NOMO-1 treated with dmso at 0.1 percent for 144 hours (cell line): ENCODE data around the gene LRIT2.

ENCODE experiments used
- DNase-seq: peaks from one replicate; lab custom pipeline; 2025; ENCODE audit not compliant: unreplicated experiment; lab: John Stamatoyannopoulos, UW

The LRIT2 gene

DNA sequence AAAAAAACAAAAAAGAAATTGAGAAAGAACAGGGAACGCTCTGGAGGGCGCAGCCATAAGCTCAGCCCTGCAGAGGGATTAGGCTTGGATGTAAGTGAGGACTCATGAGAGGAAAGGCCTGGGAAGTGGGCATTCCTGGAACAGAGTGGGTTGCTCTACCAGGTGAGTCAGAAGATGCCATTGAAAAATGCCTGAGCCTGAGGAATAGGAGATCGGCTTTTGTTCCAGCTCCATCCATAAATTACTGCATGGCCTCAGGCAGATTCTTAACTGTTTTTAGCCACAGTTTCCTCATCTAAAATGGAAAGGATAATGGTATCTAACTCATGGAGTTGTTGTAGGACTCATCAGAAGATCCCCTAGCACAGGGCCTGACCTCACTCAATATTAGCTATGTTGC, 18.4 kb upstream of the LRIT2 start:
- DNase-seq, result no peak

DNA sequence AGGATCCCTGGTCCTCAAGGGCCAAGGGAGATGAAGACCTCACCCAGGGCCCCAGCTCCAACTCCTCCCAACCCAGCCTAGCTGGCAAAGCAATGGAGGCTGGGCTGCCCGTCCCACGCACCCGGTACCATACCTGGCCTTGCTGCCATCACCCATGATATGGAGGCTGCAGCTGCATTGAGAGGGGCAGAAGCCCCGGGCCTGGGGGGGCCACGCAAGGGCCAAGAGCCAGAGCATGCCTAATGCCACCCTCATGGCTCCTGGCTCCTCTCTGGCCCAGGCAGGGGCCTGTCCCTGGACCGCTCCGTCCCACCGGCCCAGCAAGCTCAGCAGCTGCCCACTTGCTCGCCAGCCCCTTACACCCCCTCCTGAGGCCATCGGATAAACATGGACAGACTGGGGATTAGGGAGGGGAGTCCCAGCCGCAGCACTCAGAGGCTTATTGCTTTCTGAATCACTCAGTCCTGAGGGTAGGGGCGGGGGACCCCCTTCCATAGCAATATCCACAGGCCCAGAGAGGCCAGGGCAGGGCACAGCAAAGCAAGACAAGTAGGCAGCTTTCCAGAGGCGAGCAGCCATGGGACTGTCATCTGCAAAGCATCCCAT, 15.9 kb upstream of the LRIT2 start, which contains the start of gene LRIT1:
Gene LRIT1 (minus strand): TSS at position 362 of the 606 bp plus-strand sequence. CDS start 107 bp downstream, at position 255.
- no peak for DNase-seq

DNA sequence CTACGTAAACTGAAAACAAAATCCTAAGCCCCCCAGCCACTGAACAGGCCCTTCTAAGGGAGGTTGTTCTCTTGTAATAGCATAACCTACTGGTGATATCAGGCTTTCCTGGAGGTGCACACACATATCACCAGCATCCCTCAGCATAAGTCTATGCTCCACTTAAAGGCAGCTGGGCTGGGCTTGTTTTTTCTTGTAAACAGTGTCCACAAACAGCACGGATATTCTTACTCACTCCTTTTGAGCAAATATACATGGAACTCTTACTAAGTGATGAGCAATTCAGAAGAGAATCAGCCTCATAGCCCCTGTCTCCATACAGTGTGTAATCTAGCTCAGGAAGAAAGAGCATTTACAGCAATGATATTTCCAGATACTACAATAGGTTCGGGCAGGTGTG, 13.6 kb upstream of the LRIT2 start:
- no peak for DNase-seq

- DNase-seq, result no peak
Measured at GRCh38 chr10:84237199-84238051, 12.1 kb upstream of the LRIT2 start.

GRCh38 chr10:84236807-84237198, 11.5 kb upstream of the LRIT2 start:
- DNase-seq, result no peak

DNA sequence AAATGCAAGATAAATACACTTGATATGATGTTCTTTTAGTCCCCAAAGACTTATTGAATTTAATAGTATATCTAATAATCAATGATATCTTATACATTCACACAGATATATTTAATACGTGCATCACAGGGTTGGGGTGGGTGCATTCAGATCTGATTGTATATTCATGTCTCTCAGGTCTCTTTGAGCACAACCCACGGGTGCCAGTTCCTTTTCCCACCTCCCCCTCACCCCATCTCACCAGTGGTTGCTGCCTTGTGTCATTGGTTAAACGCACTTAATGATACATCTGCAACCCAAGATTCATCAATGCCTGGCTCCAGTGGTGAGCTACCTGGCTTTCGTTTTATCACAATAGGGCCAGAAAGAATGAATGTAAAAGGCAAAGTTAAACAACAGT, 9.8 kb upstream of the LRIT2 start:
- DNase-seq, result no peak

- no peak for DNase-seq
Measured at GRCh38 chr10:84234479-84234878, 9.1 kb upstream of the LRIT2 start.

DNA sequence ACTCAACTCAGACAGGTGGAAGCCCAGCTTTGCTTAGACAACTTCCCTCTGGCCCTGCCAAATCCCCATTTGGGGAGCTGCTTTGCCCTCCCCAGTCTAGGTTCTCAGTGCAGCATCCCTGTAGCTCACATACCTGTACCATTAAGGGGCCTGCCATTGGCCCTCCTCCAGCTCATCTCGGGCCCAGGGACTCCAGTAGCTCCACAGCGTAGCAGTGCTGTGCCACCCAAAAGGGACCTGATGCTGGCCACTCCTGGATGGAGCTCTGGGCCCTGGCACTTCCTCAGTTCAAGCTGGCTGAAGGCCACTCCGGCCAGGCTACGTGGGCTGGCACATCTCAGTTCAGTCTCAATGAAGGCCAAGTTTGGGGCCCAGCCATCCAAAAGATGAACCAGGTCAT, 8.6 kb upstream of the LRIT2 start:
- no peak for DNase-seq

GRCh38 chr10:84232376-84232775, 7.0 kb upstream of the LRIT2 start:
- DNase-seq, result no peak

GRCh38 chr10:84230359-84230758, 5.0 kb upstream of the LRIT2 start:
- DNase-seq, result no peak

DNA sequence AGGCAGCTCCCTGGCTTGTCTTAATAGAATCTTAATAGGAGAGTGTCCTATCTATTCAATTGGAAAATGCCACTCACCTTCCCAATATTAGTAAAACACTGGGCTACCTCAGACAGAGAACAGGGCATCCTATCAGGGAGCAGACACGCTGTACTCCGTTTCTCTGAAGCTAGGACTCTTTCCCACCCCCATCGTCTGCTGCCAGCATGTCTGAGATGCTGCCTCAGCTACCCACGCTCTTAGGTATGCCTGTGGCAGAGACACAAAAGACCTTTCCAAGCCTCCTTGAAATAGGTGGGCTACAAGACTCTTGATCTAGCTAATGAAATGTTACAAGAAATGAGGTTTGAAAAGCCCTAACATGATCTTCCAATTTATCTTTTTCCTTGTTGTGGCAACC, 2.5 kb upstream of the LRIT2 start:
- DNase-seq, result no peak

- no peak for DNase-seq
Measured at GRCh38 chr10:84226616-84227015, 1.3 kb upstream of the LRIT2 start.

DNA sequence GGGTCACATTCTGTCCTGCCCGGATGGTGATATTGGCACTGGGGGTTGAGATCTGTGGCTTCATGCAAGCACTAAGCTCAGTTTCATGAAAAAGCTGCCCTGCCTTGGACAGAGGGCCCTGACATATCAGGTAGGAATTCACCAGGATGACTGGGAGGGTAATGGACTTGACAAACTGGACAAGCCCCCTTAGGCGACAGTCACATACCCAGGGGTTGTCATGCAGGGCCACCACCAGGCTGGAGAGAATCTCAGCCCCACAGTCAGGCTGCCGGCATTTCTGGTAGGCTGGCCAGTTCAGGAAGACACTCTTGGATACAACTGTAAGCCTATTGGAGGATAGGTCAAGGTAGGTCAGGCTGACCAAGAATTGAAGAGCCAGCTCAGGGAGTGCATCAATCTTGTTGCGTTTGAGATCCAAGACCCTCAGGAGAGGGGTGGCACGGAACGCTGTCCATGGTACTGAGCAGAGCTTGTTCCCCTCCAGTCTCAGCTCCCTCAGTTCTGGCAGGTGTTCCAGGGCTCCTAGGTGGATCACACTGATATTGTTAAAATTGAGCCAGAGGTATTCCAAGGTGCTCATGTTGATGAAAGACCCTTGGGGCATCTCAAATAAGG, 824 bp downstream of the LRIT2 start:
- DNase-seq, result no peak

DNA sequence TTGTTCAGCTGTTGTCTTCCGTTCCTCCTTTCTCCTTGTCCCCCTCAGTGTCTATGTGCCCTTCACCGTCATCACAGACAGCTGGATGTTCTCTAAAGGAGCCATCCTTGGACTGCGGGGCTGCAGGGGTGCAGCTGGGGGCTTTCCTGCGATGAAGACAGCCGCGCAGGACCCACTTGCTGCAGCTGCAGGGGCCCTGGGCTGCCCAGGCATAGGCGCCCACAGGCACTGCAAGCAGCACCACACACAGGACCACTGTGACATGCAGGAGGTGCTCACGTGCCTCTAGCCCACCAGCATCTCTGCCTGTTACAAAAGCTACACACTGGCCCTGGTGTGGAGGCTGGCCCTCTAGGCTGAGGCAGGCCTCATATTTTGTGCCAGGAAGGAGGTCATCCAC, 3.4 kb downstream of the LRIT2 start:
- DNase-seq, result no peak

GRCh38 chr10:84217746-84218145, 7.6 kb downstream of the LRIT2 start:
- no peak for DNase-seq

GRCh38 chr10:84216834-84217233, 8.5 kb downstream of the LRIT2 start:
- no peak for DNase-seq

DNA sequence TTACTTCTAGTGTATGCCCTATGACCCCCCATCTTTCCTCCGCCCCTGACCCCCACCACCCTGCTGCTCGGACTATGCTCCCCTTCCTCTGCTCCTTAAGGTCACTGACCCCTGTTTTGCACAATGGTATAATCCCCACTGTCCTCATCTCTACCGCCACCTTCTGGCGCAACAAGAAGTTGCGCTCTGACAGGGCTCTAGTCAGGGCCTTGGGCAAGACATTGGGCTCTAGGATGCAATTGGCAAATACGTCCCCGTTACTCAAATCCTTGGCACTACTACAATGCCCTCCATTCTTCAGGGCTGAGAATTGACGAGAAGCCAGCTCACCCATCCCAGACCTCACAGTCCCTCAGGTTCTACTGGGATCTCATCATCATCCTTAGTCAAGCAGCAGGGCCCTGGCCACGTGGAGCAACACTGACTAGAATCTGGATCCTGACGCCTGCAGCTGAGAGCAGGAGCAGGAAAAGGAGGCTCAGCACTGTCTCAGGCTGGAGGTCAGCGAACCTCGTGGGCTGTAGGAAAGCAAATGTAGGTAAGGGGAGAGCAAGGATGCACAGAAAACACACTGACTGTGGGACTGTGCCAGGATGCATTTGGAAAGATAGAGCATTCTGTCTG, 10.6 kb downstream of the LRIT2 start:
- peak; percentile 2 for DNase-seq

- DNase-seq, result no peak
Measured at GRCh38 chr10:84214046-84214572, 11.2 kb downstream of the LRIT2 start.

DNA sequence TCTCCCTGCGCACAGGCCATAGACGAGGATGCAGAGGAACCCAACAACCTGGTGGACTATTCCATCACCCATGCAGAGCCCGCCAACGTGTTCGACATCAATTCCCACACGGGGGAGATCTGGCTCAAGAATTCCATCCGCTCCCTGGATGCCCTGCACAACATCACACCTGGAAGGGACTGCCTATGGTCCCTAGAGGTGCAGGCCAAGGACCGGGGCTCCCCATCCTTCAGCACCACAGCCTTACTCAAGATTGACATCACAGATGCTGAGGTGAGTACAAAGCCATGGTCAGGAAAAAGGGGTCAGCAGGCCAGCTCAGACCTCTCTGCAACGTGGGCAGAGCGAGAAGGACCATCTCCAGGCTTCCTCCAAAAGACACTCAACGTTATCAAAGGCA, 12.3 kb downstream of the LRIT2 start:
- DNase-seq, result no peak

DNA sequence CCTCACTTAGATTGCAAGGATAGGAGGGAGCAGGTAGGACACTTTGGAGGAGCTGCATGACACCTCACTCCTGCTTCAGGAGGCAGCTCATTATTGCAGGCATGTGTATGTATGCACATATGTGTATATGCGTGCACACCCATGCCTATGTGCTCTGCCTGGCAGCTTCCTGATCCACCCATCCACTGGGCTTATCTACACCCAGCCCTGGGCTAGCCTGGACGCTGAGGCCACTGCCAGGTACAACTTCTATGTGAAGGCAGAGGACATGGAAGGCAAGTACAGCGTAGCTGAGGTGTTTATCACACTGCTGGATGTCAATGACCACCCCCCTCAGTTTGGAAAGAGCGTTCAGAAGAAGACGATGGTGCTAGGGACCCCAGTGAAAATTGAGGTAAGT, 13.3 kb downstream of the LRIT2 start:
- no peak for DNase-seq

GRCh38 chr10:84211566-84211965, 13.8 kb downstream of the LRIT2 start:
- no peak for DNase-seq
